Measurements from ENCODE around the gene ARHGEF33. TPM values are rescaled to one million over a fixed set of nuclear protein-coding genes. Genes with fewer than 3 reads are reported as not detected.
A peak's percentile ranks its signal among the peaks of the same experiment; 100 is the strongest.

The ARHGEF33 gene
- total and polyA plus RNA-seq, 2 of the 13 experiments (the other 11 are each of a cell fraction or from before 2014, with no cell fraction given): 0.04 TPM; not detected in 1

- peak; percentile 72; the same call in 1 of the 2 replicates for TF ChIP-seq RXRB (CRISPR knock-in tag; IDR thresholded peaks at IDR 0.05; ENCODE audit: borderline replicate concordance)
- no peak for TF ChIP-seq TSC22D2 (CRISPR knock-in tag; IDR thresholded peaks at IDR 0.05; ENCODE audit: borderline replicate concordance)
- TF ChIP-seq FOXA3 (CRISPR knock-in tag; IDR thresholded peaks at IDR 0.05): peak; percentile 86
- TF ChIP-seq EP300 (IDR thresholded peaks at IDR 0.05; ENCODE audit: low read depth in 2 of 2, low read length in 2 of 2): peak in 1 of 2 experiments; percentile 75; a peak in 3 of 4 replicates
- TF ChIP-seq EP300 (CRISPR knock-in tag; IDR thresholded peaks at IDR 0.05; ENCODE audit: borderline replicate concordance): peak; percentile 38; the same call in 1 of the 2 replicates
- no peak for TF ChIP-seq JARID2 (CRISPR knock-in tag; IDR thresholded peaks at IDR 0.05; ENCODE audit: insufficient replicate concordance)
- TF ChIP-seq KAT8 (CRISPR knock-in tag; IDR thresholded peaks at IDR 0.05): peak; percentile 36
- TF ChIP-seq RCOR2 (CRISPR knock-in tag; IDR thresholded peaks at IDR 0.05): peak; percentile 94
- TF ChIP-seq ZNF879 (CRISPR knock-in tag; IDR thresholded peaks at IDR 0.05): no peak
- TF ChIP-seq FOXK1 (CRISPR knock-in tag; IDR thresholded peaks at IDR 0.05; ENCODE audit: borderline replicate concordance, low read depth): peak; percentile 77; the same call in 1 of the 2 replicates
- TF ChIP-seq CSRNP1 (CRISPR knock-in tag; IDR thresholded peaks at IDR 0.05): no peak
- peak; percentile 92 for TF ChIP-seq ZGPAT (CRISPR knock-in tag; IDR thresholded peaks at IDR 0.05)
Observed at GRCh38 chr2:38907743-38908562, 18.3 kb downstream of the ARHGEF33 start (continued).
